ENCODE data around the gene SCARB1. TPM values are rescaled to one million over a fixed set of nuclear protein-coding genes. Genes with fewer than 3 reads are reported as not detected.

Gene SCARB1
- total and polyA plus RNA-seq, 2 experiments from 2014 or later: 31.0 to 62.5 TPM

GRCh38 chr12:124746649-124747425, 116.8 kb downstream of the SCARB1 start:
- ATAC-seq (no peak), DNase-seq (ENCODE audit: low spot score) (no peak)
- TF ChIP-seq JUNB (IDR thresholded peaks at IDR 0.05; ENCODE audit: unreplicated experiment) (no peak), POLR2AphosphoS5 (IDR thresholded peaks at IDR 0.05; ENCODE audit: low read depth) (no peak), CREB1 (CRISPR knock-in tag; IDR thresholded peaks at IDR 0.05; ENCODE audit: low read depth) (no peak), NANOG (IDR thresholded peaks at IDR 0.05; ENCODE audit: borderline replicate concordance) (no peak), REST (IDR thresholded peaks at IDR 0.05; ENCODE audit: unreplicated experiment) (no peak), EZH2phosphoT487 (IDR thresholded peaks at IDR 0.05; ENCODE audit: unreplicated experiment) (no peak), ZNF114 (CRISPR knock-in tag; IDR thresholded peaks at IDR 0.05) (no peak), STAT1 (IDR thresholded peaks at IDR 0.05; ENCODE audit: unreplicated experiment) (no peak), ZNF331 (CRISPR knock-in tag; IDR thresholded peaks at IDR 0.05; ENCODE audit: low read depth) (no peak), EZH2 (IDR thresholded peaks at IDR 0.05; ENCODE audit: low read depth, unreplicated experiment) (no peak)
- TF ChIP-seq, protein P1, sequence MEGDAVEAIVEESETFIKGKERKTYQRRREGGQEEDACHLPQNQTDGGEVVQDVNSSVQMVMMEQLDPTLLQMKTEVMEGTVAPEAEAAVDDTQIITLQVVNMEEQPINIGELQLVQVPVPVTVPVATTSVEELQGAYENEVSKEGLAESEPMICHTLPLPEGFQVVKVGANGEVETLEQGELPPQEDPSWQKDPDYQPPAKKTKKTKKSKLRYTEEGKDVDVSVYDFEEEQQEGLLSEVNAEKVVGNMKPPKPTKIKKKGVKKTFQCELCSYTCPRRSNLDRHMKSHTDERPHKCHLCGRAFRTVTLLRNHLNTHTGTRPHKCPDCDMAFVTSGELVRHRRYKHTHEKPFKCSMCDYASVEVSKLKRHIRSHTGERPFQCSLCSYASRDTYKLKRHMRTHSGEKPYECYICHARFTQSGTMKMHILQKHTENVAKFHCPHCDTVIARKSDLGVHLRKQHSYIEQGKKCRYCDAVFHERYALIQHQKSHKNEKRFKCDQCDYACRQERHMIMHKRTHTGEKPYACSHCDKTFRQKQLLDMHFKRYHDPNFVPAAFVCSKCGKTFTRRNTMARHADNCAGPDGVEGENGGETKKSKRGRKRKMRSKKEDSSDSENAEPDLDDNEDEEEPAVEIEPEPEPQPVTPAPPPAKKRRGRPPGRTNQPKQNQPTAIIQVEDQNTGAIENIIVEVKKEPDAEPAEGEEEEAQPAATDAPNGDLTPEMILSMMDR (conservative IDR thresholded peaks at IDR 0.05; ENCODE audit: low read depth in 2 of 2): no peak
- TF ChIP-seq, protein P2, sequence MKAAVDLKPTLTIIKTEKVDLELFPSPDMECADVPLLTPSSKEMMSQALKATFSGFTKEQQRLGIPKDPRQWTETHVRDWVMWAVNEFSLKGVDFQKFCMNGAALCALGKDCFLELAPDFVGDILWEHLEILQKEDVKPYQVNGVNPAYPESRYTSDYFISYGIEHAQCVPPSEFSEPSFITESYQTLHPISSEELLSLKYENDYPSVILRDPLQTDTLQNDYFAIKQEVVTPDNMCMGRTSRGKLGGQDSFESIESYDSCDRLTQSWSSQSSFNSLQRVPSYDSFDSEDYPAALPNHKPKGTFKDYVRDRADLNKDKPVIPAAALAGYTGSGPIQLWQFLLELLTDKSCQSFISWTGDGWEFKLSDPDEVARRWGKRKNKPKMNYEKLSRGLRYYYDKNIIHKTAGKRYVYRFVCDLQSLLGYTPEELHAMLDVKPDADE (IDR thresholded peaks at IDR 0.05): no peak
- TF ChIP-seq, protein P3, sequence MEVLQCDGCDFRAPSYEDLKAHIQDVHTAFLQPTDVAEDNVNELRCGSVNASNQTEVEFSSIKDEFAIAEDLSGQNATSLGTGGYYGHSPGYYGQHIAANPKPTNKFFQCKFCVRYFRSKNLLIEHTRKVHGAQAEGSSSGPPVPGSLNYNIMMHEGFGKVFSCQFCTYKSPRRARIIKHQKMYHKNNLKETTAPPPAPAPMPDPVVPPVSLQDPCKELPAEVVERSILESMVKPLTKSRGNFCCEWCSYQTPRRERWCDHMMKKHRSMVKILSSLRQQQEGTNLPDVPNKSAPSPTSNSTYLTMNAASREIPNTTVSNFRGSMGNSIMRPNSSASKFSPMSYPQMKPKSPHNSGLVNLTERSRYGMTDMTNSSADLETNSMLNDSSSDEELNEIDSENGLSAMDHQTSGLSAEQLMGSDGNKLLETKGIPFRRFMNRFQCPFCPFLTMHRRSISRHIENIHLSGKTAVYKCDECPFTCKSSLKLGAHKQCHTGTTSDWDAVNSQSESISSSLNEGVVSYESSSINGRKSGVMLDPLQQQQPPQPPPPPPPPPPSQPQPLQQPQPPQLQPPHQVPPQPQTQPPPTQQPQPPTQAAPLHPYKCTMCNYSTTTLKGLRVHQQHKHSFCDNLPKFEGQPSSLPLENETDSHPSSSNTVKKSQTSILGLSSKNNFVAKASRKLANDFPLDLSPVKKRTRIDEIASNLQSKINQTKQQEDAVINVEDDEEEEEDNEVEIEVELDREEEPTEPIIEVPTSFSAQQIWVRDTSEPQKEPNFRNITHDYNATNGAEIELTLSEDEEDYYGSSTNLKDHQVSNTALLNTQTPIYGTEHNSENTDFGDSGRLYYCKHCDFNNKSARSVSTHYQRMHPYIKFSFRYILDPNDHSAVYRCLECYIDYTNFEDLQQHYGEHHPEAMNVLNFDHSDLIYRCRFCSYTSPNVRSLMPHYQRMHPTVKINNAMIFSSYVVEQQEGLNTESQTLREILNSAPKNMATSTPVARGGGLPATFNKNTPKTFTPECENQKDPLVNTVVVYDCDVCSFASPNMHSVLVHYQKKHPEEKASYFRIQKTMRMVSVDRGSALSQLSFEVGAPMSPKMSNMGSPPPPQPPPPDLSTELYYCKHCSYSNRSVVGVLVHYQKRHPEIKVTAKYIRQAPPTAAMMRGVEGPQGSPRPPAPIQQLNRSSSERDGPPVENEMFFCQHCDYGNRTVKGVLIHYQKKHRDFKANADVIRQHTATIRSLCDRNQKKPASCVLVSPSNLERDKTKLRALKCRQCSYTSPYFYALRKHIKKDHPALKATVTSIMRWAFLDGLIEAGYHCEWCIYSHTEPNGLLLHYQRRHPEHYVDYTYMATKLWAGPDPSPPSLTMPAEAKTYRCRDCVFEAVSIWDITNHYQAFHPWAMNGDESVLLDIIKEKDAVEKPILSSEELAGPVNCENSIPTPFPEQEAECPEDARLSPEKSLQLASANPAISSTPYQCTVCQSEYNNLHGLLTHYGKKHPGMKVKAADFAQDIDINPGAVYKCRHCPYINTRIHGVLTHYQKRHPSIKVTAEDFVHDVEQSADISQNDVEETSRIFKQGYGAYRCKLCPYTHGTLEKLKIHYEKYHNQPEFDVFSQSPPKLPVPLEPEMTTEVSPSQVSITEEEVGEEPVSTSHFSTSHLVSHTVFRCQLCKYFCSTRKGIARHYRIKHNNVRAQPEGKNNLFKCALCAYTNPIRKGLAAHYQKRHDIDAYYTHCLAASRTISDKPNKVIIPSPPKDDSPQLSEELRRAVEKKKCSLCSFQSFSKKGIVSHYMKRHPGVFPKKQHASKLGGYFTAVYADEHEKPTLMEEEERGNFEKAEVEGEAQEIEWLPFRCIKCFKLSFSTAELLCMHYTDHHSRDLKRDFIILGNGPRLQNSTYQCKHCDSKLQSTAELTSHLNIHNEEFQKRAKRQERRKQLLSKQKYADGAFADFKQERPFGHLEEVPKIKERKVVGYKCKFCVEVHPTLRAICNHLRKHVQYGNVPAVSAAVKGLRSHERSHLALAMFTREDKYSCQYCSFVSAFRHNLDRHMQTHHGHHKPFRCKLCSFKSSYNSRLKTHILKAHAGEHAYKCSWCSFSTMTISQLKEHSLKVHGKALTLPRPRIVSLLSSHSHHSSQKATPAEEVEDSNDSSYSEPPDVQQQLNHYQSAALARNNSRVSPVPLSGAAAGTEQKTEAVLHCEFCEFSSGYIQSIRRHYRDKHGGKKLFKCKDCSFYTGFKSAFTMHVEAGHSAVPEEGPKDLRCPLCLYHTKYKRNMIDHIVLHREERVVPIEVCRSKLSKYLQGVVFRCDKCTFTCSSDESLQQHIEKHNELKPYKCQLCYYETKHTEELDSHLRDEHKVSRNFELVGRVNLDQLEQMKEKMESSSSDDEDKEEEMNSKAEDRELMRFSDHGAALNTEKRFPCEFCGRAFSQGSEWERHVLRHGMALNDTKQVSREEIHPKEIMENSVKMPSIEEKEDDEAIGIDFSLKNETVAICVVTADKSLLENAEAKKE (CRISPR knock-in tag; IDR thresholded peaks at IDR 0.05): no peak
- peaks cover 15% of the 10 kb centered on the region for H3K27me3 Mint-ChIP-seq (ENCODE audit: insufficient read depth, low read depth, poor library complexity)
- Histone ChIP-seq H3F3A (replicated peaks; ENCODE audit: low read depth) (0 out of 2 replicates have a peak, but pooled peaks cover 14% of the 10 kb centered on the region), H3K27ac (ENCODE audit: low read depth) (no peak overlapping the region), H3K4me1 (ENCODE audit: insufficient read depth) (peaks cover 11% of the 10 kb centered on the region; the same call in 1 of the 2 replicates), H3K4me3 (no peak overlapping the region), H3K9me2 (ENCODE audit: insufficient read depth) (no peaks in the 10 kb centered on the region), H3K4me2 (no peak overlapping the region), H4K20me1 (replicated peaks; ENCODE audit: insufficient read depth) (no peaks in the 10 kb centered on the region), H2AFZ (no peak overlapping the region), H3K36me3 (ENCODE audit: insufficient read depth) (no peaks in the 10 kb centered on the region), H3K79me2 (replicated peaks; ENCODE audit: insufficient read depth) (no peaks in the 10 kb centered on the region), H3K27me3 (ENCODE audit: insufficient read depth) (no peaks in the 10 kb centered on the region)
- H3K4me3 Mint-ChIP-seq: no peak overlapping the region; the same call in 2 of the 3 replicates
- H3K4me1 Mint-ChIP-seq: peaks cover 39% of the 10 kb centered on the region
- no peaks in the 10 kb centered on the region; the same call in 2 of the 3 replicates for H3K36me3 Mint-ChIP-seq (ENCODE audit: low read depth)
- H3K9me3 Mint-ChIP-seq: no peaks in the 10 kb centered on the region
- no peak overlapping the region for H3K27ac Mint-ChIP-seq

Measured in GM23338 (cell line).